Activated CD4-positive, alpha-beta memory T cell treated with anti-CD3 and anti-CD28 coated beads, Interleukin-2, amount 10 ng/mL, durations not matched to agents 7 days and 5 days (primary cell): Measurements from ENCODE around the gene TMC1. TPM values are rescaled to one million over a fixed set of nuclear protein-coding genes. Genes with fewer than 3 reads are reported as not detected.

ENCODE experiments used
- CTCF ChIA-PET: fragments of 350-600 bp; sonication (Branson Sonifier 250); formaldehyde crosslinking; loops from one replicate; lab custom pipeline; 2021; ENCODE audit warnings: antibody characterized with exemption, inconsistent platforms; lab: Charles Lee
- POLR2A ChIA-PET: fragments of 350-600 bp; sonication (Branson Sonifier 250); formaldehyde crosslinking; loops from one replicate; lab custom pipeline; 2021; ENCODE audit warnings: antibody characterized with exemption; lab: Charles Lee
- DNase-seq: peaks from one replicate; pipeline ENCODE4 v3.0.0-alpha.2; 2020
- H3K27ac Mint-ChIP-seq: one replicate; pipeline ENCODE4 v1.8.0; 2021; ENCODE audit warnings: mild to moderate bottlenecking, mixed read lengths
- H3K27me3 Mint-ChIP-seq: one replicate; pipeline ENCODE4 v1.8.0; 2021; ENCODE audit warnings: mixed read lengths
- H3K36me3 Mint-ChIP-seq: one replicate; pipeline ENCODE4 v1.8.0; 2021; ENCODE audit warnings: low read depth, mixed read lengths
- H3K4me1 Mint-ChIP-seq: one replicate; pipeline ENCODE4 v1.8.0; 2021; ENCODE audit warnings: mixed read lengths
- H3K4me3 Mint-ChIP-seq: one replicate; pipeline ENCODE4 v1.8.0; 2021; ENCODE audit warnings: mild to moderate bottlenecking, mixed read lengths
- H3K9me3 Mint-ChIP-seq: one replicate; pipeline ENCODE4 v1.8.0; 2021; ENCODE audit warnings: mixed read lengths
- total RNA-seq, 2 experiments: library from RNA; stranded (reverse); gene quantifications; one replicate each; pipeline ENCODE4 v1.2.3, GENCODE V29; 2021

Gene TMC1
- total RNA-seq, 2 experiments from 2014 or later, result 0.28 TPM; not detected in 1

DNA sequence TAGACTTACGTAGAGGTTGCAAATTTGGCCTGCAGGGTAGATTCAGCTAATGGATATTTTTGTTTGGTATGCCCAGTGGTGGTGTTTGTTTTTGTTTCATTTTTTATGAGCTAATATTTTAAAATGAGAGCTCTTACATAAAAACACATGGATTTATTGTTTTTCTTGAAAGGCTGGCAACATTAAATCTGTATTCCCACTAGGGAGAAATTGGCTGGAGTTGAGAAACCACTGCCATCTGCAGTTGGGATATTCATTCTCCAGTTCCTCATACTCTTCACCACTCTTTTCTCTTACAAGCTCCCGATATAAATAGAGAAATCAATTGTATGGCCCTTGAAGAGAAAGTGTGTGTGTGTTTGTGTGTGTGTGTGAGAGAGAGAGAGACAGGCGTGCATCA, 288.2 kb downstream of the TMC1 start:
- ChIA-PET POLR2A (no interaction called here), CTCF (interaction anchor here (1.3 to 1.4 kb wide), 2 partner anchors 12 to 17 kb away, joined by 4 to 5 read pairs; no protein-coding TSS in a partner anchor)
- Mint-ChIP-seq H3K27ac (no peak overlapping the region), H3K4me3 (no peak overlapping the region), H3K27me3 (no peaks in the 10 kb centered on the region), H3K9me3 (no peaks in the 10 kb centered on the region), H3K4me1 (no peaks in the 10 kb centered on the region), H3K36me3 (no peaks in the 10 kb centered on the region)
- DNase-seq, result no peak

DNA sequence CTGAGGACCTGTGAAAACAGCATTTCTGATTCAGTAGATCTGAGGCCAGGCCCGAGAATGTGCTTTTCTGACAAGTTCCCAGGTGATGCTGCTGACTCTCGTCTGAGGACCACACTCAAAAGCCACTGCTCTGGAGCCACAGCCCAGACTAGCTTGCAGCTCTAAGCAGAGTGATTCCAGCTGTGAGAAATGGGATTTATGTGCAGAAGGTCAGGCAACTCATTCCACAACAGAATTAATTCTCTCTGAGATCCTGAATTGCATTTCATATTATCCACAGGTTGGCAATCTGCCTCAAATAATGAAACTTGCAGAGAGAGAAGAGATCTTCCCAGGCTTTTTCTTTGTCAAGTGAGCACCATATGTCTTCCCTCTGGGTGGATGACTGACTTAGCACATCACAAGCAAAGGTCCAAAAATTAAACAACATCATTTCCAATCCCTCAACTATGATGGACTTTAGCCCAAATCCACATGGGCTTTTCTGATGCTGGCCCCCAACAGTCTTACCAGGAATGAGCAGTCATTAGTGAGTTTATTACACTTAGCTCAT, 291.2 kb downstream of the TMC1 start:
- Mint-ChIP-seq H3K4me1 (no peaks in the 10 kb centered on the region), H3K27ac (no peak overlapping the region), H3K36me3 (no peaks in the 10 kb centered on the region), H3K27me3 (no peaks in the 10 kb centered on the region), H3K9me3 (no peaks in the 10 kb centered on the region), H3K4me3 (no peak overlapping the region)
- CTCF ChIA-PET, result interaction anchor here (0.9 kb wide), 1 partner anchor 9 kb away, joined by 3 read pairs; no protein-coding TSS in a partner anchor
- POLR2A ChIA-PET, result no interaction called here
- DNase-seq, result no peak

DNA sequence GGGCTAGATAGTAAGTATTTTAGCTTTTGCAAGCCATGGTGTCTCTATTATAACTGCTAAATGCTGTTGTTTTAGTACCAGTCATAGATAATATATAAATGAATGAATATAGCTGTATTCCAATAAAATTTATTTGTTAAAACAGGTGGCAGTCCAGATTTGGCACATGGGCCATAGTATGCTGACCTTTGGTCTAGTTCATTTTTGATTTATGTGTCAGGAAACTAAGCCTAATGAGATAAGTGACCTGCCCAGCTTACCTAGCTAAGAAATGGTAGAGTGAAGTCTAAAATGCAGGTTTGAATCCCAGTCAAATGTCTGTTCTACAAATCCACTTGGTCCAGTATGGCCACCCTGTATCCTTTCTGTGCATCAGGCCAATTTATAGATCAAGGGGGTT, 292.1 kb downstream of the TMC1 start:
- DNase-seq, result no peak
- Mint-ChIP-seq H3K4me3 (no peak overlapping the region), H3K9me3 (no peaks in the 10 kb centered on the region), H3K27me3 (peaks cover 2% of the 10 kb centered on the region), H3K36me3 (no peaks in the 10 kb centered on the region), H3K27ac (no peak overlapping the region), H3K4me1 (no peaks in the 10 kb centered on the region)
- ChIA-PET CTCF (interaction anchor here (0.9 kb wide), 1 partner anchor 8 kb away, joined by 3 read pairs; no protein-coding TSS in a partner anchor), POLR2A (no interaction called here)

DNA sequence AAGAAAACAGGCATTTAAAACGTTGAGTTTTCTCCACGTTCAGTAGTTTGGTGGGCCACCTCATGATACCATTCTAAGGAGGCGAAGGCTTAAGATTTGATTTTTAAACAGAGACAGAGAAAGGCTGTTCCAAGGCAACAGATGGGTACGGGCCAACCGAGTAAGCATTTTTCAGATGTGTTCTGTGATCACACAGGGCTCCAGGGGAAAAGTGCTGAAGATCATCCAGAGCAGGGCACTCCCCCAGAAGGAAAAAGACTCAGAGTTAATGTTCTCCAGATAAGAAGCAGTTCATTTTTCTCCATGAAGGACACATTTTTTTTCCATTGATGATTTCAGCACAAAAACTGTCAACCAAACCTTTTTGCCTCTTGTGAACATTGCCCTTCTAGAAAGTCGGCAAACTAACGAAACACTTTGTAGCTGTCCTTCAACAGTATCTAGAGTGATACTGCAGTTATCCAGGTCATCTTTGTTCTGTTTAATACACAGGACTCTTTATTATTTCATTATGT, 292.7 kb downstream of the TMC1 start:
- H3K4me1 Mint-ChIP-seq, result no peaks in the 10 kb centered on the region
- ChIA-PET CTCF (no interaction called here), POLR2A (no interaction called here)
- H3K27me3 Mint-ChIP-seq, result peaks cover 2% of the 10 kb centered on the region
- DNase-seq, result no peak
- no peak overlapping the region for H3K27ac Mint-ChIP-seq
- H3K9me3 Mint-ChIP-seq, result no peaks in the 10 kb centered on the region
- H3K4me3 Mint-ChIP-seq, result no peak overlapping the region
- no peaks in the 10 kb centered on the region for H3K36me3 Mint-ChIP-seq

DNA sequence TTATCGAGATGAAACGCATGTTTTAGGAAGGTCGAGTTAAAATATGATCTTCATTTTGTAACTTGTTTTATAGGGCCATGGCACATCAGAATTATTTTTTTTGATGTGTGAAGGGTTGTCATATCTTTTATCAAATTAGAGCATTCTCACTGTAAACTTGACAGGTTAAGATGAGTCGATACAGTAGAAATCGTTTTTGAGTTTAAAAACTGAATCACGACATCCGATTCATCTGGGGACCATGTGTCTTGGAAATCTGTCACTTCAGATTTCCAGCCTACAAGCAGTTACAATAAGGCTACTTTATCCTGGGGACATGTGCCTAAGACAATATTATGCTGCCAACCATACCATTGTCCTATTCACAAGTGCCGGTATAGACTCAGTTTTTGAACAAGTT, 295.3 kb downstream of the TMC1 start:
- no peaks in the 10 kb centered on the region for H3K36me3 Mint-ChIP-seq
- no peaks in the 10 kb centered on the region for H3K4me1 Mint-ChIP-seq
- H3K9me3 Mint-ChIP-seq, result no peaks in the 10 kb centered on the region
- H3K4me3 Mint-ChIP-seq, result no peak overlapping the region
- H3K27ac Mint-ChIP-seq, result no peak overlapping the region
- CTCF ChIA-PET, result no interaction called here
- POLR2A ChIA-PET, result no interaction called here
- H3K27me3 Mint-ChIP-seq, result peaks cover 10% of the 10 kb centered on the region
- no peak for DNase-seq

DNA sequence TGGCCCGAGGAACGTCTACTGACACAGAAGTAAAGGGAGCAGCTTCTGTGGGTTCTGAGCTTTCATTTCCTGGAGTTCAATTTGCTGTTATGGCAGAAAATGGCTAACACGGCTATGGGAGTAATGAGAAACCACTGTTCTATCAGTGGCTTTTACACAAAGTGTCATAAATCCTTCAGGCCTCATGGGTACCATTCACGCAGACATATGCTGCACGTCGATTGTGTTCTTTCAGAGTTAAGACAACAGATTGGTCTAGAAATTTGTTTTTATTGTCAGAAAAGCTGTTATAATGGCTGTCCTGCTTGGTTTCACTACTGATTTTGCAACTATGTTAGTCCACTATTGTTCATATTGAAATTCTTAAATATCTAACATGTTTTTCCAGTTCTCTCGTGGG, 296.0 kb downstream of the TMC1 start:
- no peak for DNase-seq
- ChIA-PET POLR2A (no interaction called here), CTCF (no interaction called here)
- Mint-ChIP-seq H3K27ac (no peak overlapping the region), H3K9me3 (no peaks in the 10 kb centered on the region), H3K4me3 (no peak overlapping the region), H3K36me3 (no peaks in the 10 kb centered on the region), H3K4me1 (no peaks in the 10 kb centered on the region), H3K27me3 (peaks cover 14% of the 10 kb centered on the region)

DNA sequence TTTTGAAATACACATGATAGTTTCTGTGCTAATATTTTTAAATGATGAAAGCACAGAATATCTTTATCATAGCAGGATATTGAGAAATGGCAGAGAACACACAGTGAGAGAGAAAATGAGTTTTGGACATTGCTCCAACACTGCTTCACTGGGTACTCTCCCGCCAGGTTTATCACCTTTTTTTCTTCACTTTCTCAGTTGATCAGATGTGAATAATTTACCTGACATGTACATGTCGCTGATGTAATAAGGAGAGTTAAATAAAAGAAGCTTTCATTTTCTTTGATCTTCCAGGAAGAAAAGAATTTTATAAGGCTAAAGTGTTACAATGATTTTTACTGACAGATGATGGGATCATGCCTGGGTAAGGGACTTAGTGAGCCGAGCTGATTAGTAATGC, 297.0 kb downstream of the TMC1 start:
- Mint-ChIP-seq H3K27ac (no peak overlapping the region), H3K9me3 (no peaks in the 10 kb centered on the region), H3K27me3 (peaks cover 14% of the 10 kb centered on the region), H3K4me1 (no peaks in the 10 kb centered on the region), H3K36me3 (no peaks in the 10 kb centered on the region), H3K4me3 (no peak overlapping the region)
- POLR2A ChIA-PET, result no interaction called here
- DNase-seq, result no peak
- CTCF ChIA-PET, result interaction anchor here (0.6 to 5.8 kb wide), 4 partner anchors 10 to 750 kb away, joined by 3 to 46 read pairs (median 5); no protein-coding TSS in a partner anchor

DNA sequence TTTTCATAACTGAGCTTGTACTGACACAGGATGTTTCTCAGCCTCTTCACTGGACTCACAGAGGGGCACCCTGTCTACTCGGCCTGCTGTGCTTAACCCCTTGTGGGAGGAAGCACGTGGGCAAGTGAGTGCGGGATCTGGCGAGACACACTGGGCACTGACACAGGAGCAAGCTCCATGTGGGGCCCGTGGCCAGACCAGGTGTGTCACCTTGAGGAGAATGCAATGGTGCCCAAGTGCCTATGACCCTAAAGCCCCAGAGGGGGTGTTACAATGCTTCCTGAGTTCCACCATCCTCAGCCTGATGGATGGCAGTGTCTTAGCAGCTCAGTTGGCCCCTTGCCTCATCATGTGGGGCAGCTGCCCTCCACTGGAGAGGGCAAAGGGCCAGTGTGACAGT, 302.6 kb downstream of the TMC1 start:
- POLR2A ChIA-PET, result no interaction called here

DNA sequence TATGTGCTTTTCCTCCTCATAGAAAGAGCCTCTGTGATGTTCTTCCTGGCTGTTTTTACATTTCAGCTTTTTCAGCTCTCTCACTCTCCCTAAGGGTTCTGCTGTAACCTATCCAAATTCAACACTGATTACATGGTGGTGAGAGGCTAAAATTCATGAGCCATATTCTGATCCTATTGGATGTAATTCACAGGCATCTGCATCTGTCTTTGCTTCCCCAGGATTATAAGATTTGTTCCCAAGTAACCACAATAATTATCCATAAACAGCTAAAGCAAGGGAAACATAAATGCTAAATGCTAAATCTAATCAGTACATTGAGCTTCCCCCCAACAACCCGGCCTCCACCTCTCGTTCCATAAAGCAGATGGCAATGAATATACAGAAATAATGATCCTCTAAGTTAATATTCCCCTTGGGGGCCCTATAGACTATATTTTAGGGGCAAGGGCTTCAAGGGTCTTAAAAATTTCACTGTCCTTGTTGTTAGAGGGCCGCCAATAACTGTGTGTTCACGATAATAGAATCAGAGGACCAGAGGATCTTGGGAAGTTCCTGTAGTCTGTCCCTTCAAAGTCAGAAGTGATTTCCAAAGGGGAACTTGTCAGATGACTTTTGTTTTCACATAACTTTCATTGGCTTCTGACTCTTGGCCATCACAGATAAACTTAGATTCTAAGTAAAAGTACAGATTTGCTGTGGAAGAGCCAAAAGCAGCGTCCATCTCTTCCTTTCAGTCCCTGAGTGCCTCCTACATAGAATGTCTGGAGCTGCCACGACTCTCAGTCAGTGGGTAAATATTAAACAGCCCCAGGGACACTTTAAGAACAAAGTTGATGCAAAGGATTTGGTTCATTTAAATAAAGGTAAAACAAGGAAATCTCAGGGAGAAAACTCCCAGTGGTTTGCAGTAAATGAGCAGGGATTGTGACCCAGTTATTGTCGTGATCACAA, 305.9 kb downstream of the TMC1 start:
- ChIA-PET POLR2A (no interaction called here), CTCF (interaction anchor here (1.2 to 1.7 kb wide), 2 partner anchors 18 to 546 kb away, joined by 4 read pairs; no protein-coding TSS in a partner anchor)
- no peak overlapping the region for H3K4me3 Mint-ChIP-seq
- H3K9me3 Mint-ChIP-seq, result no peaks in the 10 kb centered on the region
- no peak for DNase-seq
- no peaks in the 10 kb centered on the region for H3K36me3 Mint-ChIP-seq
- H3K27me3 Mint-ChIP-seq, result peaks cover 4% of the 10 kb centered on the region
- no peak overlapping the region for H3K27ac Mint-ChIP-seq
- no peaks in the 10 kb centered on the region for H3K4me1 Mint-ChIP-seq

More for the DNA sequence above, 302.6 kb downstream of the TMC1 start:
- Mint-ChIP-seq H3K27ac (no peak overlapping the region), H3K4me1 (no peaks in the 10 kb centered on the region), H3K9me3 (no peaks in the 10 kb centered on the region), H3K36me3 (no peaks in the 10 kb centered on the region), H3K27me3 (peaks cover 15% of the 10 kb centered on the region), H3K4me3 (no peak overlapping the region)
- no peak for DNase-seq
- CTCF ChIA-PET, result interaction anchor here (5.8 kb wide), 1 partner anchor 544 kb away, joined by 46 read pairs; no protein-coding TSS in a partner anchor

DNA sequence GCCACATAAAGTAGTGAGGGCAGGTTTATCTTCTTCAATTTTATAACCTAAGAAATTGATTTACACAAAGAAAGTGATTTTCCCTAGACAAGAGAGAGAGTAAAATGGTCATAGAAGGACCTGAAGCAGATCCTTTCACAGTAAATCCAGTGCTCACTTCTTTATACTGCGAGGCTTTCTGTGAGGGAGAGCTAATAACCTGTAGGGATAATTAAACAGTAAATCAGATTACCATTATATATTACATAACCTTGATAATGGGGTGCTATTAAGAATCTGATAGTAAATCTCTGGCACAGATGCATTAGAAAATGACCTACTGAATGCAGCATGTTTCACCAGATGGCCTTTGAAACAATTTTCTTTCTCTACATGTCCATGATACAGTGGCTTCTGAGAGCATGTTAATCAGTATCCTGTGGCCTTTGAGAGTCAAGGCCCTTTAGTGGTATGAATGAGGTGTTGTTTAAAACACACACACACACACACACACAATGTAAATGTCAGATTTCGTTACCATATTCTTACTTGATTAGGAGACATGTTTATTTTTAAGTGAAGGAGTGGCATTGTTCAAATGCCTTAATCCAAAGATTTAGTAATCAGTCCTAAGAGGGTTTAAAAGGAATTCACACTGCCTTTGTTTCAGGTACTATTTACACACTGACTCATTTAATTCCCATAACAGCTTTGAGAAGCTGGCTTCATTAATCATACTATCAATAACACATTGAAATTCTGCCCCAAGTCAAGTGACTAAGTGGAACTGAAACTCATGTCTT, 306.7 kb downstream of the TMC1 start:
- no peaks in the 10 kb centered on the region for H3K4me1 Mint-ChIP-seq
- CTCF ChIA-PET, result no interaction called here
- no peaks in the 10 kb centered on the region for H3K9me3 Mint-ChIP-seq
- H3K27me3 Mint-ChIP-seq, result peaks cover 4% of the 10 kb centered on the region
- H3K4me3 Mint-ChIP-seq, result no peak overlapping the region
- DNase-seq, result no peak
- POLR2A ChIA-PET, result no interaction called here
- no peaks in the 10 kb centered on the region for H3K36me3 Mint-ChIP-seq
- H3K27ac Mint-ChIP-seq, result no peak overlapping the region

DNA sequence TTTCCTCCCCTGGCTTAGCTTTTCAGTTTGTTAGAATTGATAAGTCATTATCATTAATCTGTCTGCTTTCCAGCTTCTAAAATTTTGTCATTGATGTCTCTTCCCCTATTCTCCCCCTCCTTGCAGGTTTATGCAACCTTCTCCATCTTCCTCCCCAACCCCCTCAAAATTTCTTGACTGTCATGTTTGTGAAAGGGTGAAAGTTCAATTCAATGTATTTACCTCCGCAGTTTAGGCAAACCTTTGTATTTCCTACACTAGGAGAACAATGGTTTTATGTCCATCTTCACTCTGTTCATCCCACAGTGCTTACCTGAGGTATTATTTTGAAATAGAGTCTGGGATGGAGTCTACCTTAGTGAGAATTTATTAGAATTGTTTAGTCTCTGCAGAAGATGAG, 313.6 kb downstream of the TMC1 start:
- Mint-ChIP-seq H3K4me3 (no peak overlapping the region), H3K9me3 (no peaks in the 10 kb centered on the region), H3K27ac (no peak overlapping the region), H3K36me3 (no peaks in the 10 kb centered on the region), H3K4me1 (no peaks in the 10 kb centered on the region), H3K27me3 (peaks cover 10% of the 10 kb centered on the region)
- POLR2A ChIA-PET, result no interaction called here
- no peak for DNase-seq
- CTCF ChIA-PET, result no interaction called here

DNA sequence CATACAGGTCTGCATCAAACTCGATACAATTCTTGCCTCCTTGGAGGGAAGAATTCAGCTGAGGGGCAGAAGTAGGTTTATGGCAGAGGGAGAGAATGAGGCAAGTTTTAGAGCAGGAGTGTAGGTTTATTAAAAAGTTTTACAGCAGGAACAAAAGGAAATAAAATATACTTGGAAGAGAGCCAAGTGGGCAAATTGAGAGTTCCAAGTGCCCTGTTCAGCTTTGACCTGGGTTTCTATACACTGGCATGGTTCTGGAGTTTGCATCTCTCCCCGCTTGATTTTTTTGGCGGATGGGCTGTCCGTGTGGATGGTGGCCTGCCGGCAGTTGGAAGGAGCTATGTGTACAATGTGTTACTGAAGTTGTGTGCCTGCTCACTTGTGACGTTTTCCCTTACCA, 315.4 kb downstream of the TMC1 start:
- no peak for DNase-seq
- Mint-ChIP-seq H3K9me3 (no peaks in the 10 kb centered on the region), H3K4me1 (no peaks in the 10 kb centered on the region), H3K27ac (no peak overlapping the region), H3K4me3 (no peak overlapping the region), H3K27me3 (peaks cover 10% of the 10 kb centered on the region), H3K36me3 (no peaks in the 10 kb centered on the region)
- ChIA-PET POLR2A (no interaction called here), CTCF (no interaction called here)

DNA sequence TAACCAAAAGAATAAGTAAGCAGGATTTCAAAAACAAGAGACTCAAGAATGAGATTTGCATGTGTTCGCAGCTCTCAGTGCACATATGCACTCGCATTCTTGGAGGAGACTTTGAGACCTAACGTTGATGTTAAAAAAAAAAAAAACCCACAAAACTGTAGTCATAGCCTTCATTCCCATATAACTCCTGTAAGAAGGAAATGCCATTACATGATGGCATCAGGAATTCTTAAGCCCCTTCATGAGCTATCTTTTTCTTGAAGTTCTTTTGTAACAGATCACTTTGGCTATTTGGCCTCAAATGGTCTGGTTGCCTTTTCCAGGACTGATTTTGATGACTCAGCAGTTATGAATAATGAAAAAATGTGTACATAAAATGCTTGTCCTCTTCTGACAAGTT, 317.7 kb downstream of the TMC1 start:
- no peak for DNase-seq
- H3K36me3 Mint-ChIP-seq, result no peaks in the 10 kb centered on the region
- no peaks in the 10 kb centered on the region for H3K9me3 Mint-ChIP-seq
- no peak overlapping the region for H3K27ac Mint-ChIP-seq
- H3K27me3 Mint-ChIP-seq, result peaks cover 10% of the 10 kb centered on the region
- H3K4me3 Mint-ChIP-seq, result no peak overlapping the region
- CTCF ChIA-PET, result no interaction called here
- POLR2A ChIA-PET, result no interaction called here
- H3K4me1 Mint-ChIP-seq, result no peaks in the 10 kb centered on the region
